ENCODE data around the gene PRPF40B. TPM values are rescaled to one million over a fixed set of nuclear protein-coding genes. Genes with fewer than 3 reads are reported as not detected.

Gene PRPF40B
- polyA plus RNA-seq, 1 experiment = 15.0 TPM

DNA sequence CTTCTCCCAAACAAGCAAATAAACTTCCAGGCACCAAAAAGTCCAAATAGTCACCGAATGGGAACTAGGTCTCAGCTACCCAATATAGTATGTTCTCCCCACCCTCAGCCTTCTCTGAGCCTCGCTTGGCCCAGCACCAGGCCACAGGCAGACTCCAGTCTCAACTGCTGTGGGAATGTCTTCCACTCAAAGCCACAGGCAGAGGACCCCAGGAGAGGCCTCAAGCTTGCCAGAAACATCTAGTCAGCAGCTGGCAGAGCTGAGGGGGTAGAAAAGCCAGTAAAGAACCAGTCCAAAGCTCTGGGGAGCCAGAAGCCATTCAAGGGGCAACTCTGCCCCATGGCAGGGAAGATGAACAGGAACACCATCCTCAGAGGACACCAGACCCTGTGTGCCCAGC is 42.0 kb downstream of the PRPF40B start:
- TF ChIP-seq, protein P1, sequence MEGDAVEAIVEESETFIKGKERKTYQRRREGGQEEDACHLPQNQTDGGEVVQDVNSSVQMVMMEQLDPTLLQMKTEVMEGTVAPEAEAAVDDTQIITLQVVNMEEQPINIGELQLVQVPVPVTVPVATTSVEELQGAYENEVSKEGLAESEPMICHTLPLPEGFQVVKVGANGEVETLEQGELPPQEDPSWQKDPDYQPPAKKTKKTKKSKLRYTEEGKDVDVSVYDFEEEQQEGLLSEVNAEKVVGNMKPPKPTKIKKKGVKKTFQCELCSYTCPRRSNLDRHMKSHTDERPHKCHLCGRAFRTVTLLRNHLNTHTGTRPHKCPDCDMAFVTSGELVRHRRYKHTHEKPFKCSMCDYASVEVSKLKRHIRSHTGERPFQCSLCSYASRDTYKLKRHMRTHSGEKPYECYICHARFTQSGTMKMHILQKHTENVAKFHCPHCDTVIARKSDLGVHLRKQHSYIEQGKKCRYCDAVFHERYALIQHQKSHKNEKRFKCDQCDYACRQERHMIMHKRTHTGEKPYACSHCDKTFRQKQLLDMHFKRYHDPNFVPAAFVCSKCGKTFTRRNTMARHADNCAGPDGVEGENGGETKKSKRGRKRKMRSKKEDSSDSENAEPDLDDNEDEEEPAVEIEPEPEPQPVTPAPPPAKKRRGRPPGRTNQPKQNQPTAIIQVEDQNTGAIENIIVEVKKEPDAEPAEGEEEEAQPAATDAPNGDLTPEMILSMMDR (IDR thresholded peaks at IDR 0.05; ENCODE audit: insufficient read depth, low read depth, low read length) = no peak
- H3K4me3 ChIP-seq (ENCODE audit: low read depth, low read length) = no peak overlapping the region
- H3K27me3 ChIP-seq (ENCODE audit: control insufficient read depth, insufficient read depth, low read length) = no peaks in the 10 kb centered on the region
- no peak for DNase-seq (ENCODE audit: low read depth)
- ChIA-PET CTCF (interaction anchor here (1.0 to 3.1 kb wide), 4 partner anchors 9 to 21 kb away, joined by 3 to 7 read pairs (median 3); no protein-coding TSS in a partner anchor), POLR2A (interaction anchor here (0.6 kb wide), 1 partner anchor 8 kb away, joined by 5 read pairs; no protein-coding TSS in a partner anchor)
- 0 out of 2 replicates have a peak, but pooled peaks cover 2% of the 10 kb centered on the region for H3K36me3 ChIP-seq (ENCODE audit: control insufficient read depth, insufficient read depth, low read length)

- no peaks in the 10 kb centered on the region for H3K27me3 ChIP-seq (ENCODE audit: control insufficient read depth, insufficient read depth, low read length)
- H3K36me3 ChIP-seq (ENCODE audit: control insufficient read depth, insufficient read depth, low read length) = 0 out of 2 replicates have a peak, but pooled peaks cover 2% of the 10 kb centered on the region
- CTCF ChIA-PET = interaction anchor here (1.0 to 3.1 kb wide), 3 partner anchors 10 to 22 kb away, joined by 3 to 9 read pairs (median 7); no protein-coding TSS in a partner anchor
- H3K4me3 ChIP-seq (ENCODE audit: low read depth, low read length) = no peak overlapping the region
- DNase-seq (ENCODE audit: low read depth) = no peak
- TF ChIP-seq, protein P1 (IDR thresholded peaks at IDR 0.05; ENCODE audit: insufficient read depth, low read depth, low read length) = no peak
- POLR2A ChIA-PET = no interaction called here
Measured at GRCh38 chr12:49666176-49666575, 42.8 kb downstream of the PRPF40B start.

GRCh38 chr12:49667325-49668090 is 44.1 kb downstream of the PRPF40B start:
- no peak for DNase-seq (ENCODE audit: low read depth)
- H3K4me3 ChIP-seq (ENCODE audit: low read depth, low read length) = no peak overlapping the region
- POLR2A ChIA-PET = no interaction called here
- H3K27me3 ChIP-seq (ENCODE audit: control insufficient read depth, insufficient read depth, low read length) = no peaks in the 10 kb centered on the region
- TF ChIP-seq, protein P1 (IDR thresholded peaks at IDR 0.05; ENCODE audit: insufficient read depth, low read depth, low read length) = no peak
- no peaks in the 10 kb centered on the region for H3K36me3 ChIP-seq (ENCODE audit: control insufficient read depth, insufficient read depth, low read length)
- CTCF ChIA-PET = interaction anchor here (0.6 to 2.0 kb wide), 8 partner anchors 9 to 975 kb away, joined by 3 to 9 read pairs (median 3); no protein-coding TSS in a partner anchor

DNA sequence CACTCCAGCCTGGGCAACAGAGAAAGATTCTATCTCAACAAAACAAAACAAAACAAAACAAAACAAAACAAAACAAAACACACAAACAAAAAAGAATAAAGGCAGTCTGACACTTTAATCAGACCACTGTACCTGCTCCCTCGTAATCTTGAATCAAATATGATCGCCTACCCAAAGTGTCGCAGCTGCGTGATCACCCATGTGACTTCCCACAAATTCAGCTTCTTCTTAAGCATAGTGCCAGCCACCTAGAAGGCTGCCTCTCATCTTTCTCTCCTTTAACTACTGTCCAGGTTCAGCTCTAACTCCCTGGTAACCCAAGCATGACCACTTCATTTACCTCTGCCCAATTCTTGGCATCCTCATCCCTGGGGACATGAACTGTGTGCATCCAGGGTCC is 46.4 kb downstream of the PRPF40B start:
- Histone ChIP-seq H3K4me3 (ENCODE audit: low read depth, low read length) (no peak overlapping the region), H3K36me3 (ENCODE audit: control insufficient read depth, insufficient read depth, low read length) (no peaks in the 10 kb centered on the region), H3K27me3 (ENCODE audit: control insufficient read depth, insufficient read depth, low read length) (no peaks in the 10 kb centered on the region)
- TF ChIP-seq, protein P1 (IDR thresholded peaks at IDR 0.05; ENCODE audit: insufficient read depth, low read depth, low read length) = no peak
- ChIA-PET CTCF (interaction anchor here (0.6 to 1.3 kb wide), 3 partner anchors 9 to 25 kb away, joined by 3 read pairs; no protein-coding TSS in a partner anchor), POLR2A (no interaction called here)
- no peak for DNase-seq (ENCODE audit: low read depth)

GRCh38 chr12:49671031-49671765 is 47.8 kb downstream of the PRPF40B start:
- ChIA-PET POLR2A (no interaction called here), CTCF (interaction anchor here (1.0 to 3.0 kb wide), 4 partner anchors 8 to 34 kb away, joined by 3 to 10 read pairs (median 4); no protein-coding TSS in a partner anchor)
- TF ChIP-seq, protein P1 (IDR thresholded peaks at IDR 0.05; ENCODE audit: insufficient read depth, low read depth, low read length) = no peak

More at GRCh38 chr12:49671031-49671765, 47.8 kb downstream of the PRPF40B start:
- no peaks in the 10 kb centered on the region for H3K27me3 ChIP-seq (ENCODE audit: control insufficient read depth, insufficient read depth, low read length)
- no peaks in the 10 kb centered on the region for H3K36me3 ChIP-seq (ENCODE audit: control insufficient read depth, insufficient read depth, low read length)
- no peak overlapping the region for H3K4me3 ChIP-seq (ENCODE audit: low read depth, low read length)
- DNase-seq (ENCODE audit: low read depth) = no peak

Data from BJ (cell line).